H9 (cell line): ENCODE results near the gene TMEM126A. TPM values are rescaled to one million over a fixed set of nuclear protein-coding genes. Genes with fewer than 3 reads are reported as not detected.
A peak's percentile ranks its signal among the peaks of the same experiment; 100 is the strongest.

Experiments used
- DNase-seq: peaks from one replicate; pipeline ENCODE4 v3.0.0-alpha.2; 2017
- H2AFZ ChIP-seq: one replicate; pipeline ENCODE4 v1.6.1; 2013; ENCODE audit warnings: mild to moderate bottlenecking, low read length, control low read depth, moderate library complexity
- H2AK5ac ChIP-seq: 2 replicates; pipeline ENCODE4 v1.6.1; 2013; ENCODE audit warnings: low read length, control low read depth, mixed read lengths; ENCODE audit not compliant: insufficient read length
- H2BK120ac ChIP-seq: one replicate; pipeline ENCODE4 v1.6.1; 2013; ENCODE audit warnings: low read depth, mild to moderate bottlenecking, low read length, control low read depth, inconsistent platforms; ENCODE audit not compliant: poor library complexity, severe bottlenecking
- H2BK12ac ChIP-seq: 2 replicates; pipeline ENCODE4 v1.6.1; 2013; ENCODE audit warnings: low read length, control low read depth, mixed read lengths, low read depth; ENCODE audit not compliant: insufficient read length
- H2BK15ac ChIP-seq: 2 replicates; pipeline ENCODE4 v1.6.1; 2013; ENCODE audit warnings: low read depth, low read length, control low read depth
- H2BK20ac ChIP-seq: one replicate; pipeline ENCODE4 v1.6.1; 2013; ENCODE audit warnings: low read depth, mild to moderate bottlenecking, low read length, control low read depth, inconsistent platforms; ENCODE audit not compliant: poor library complexity, severe bottlenecking
- H2BK5ac ChIP-seq: 2 replicates; pipeline ENCODE4 v1.6.1; 2013; ENCODE audit warnings: low read length, control low read depth, mixed read lengths; ENCODE audit not compliant: insufficient read length
- H3K14ac ChIP-seq: 2 replicates; pipeline ENCODE4 v1.6.1; 2013; ENCODE audit warnings: low read length, control low read depth; ENCODE audit not compliant: insufficient read depth
- H3K18ac ChIP-seq: 2 replicates; pipeline ENCODE4 v1.6.1; 2013; ENCODE audit warnings: low read depth, mild to moderate bottlenecking, mixed read lengths, low read length, control low read depth; ENCODE audit not compliant: insufficient read length
- H3K23ac ChIP-seq: 2 replicates; pipeline ENCODE4 v1.6.1; 2013; ENCODE audit warnings: low read length, control low read depth, mixed read lengths, low read depth; ENCODE audit not compliant: insufficient read length
- H3K23me2 ChIP-seq: 2 replicates; pipeline ENCODE4 v1.6.1; 2013; ENCODE audit warnings: low read depth, mild to moderate bottlenecking, mixed read lengths, low read length, control low read depth; ENCODE audit not compliant: insufficient read length, poor library complexity, severe bottlenecking
- H3K27ac ChIP-seq: 2 replicates; pipeline ENCODE4 v1.5.1; 2013; ENCODE audit warnings: low read length, control low read depth, mixed read lengths, low read depth; ENCODE audit not compliant: insufficient read length
- H3K27me3 ChIP-seq: 2 replicates; pipeline ENCODE4 v1.6.1; 2013; ENCODE audit warnings: low read length, control low read depth, inconsistent platforms; ENCODE audit not compliant: insufficient read depth
- H3K4ac ChIP-seq: 2 replicates; pipeline ENCODE4 v1.6.1; 2013; ENCODE audit warnings: low read depth, mild to moderate bottlenecking, control low read depth, inconsistent platforms, low read length, moderate library complexity
- H3K4me1 ChIP-seq: 2 replicates; pipeline ENCODE4 v1.6.1; 2013; ENCODE audit warnings: low read length, control low read depth, inconsistent platforms; ENCODE audit not compliant: insufficient read depth
- H3K4me2 ChIP-seq: 2 replicates; pipeline ENCODE4 v1.6.1; 2013; ENCODE audit warnings: low read length, control low read depth, mixed read lengths; ENCODE audit not compliant: insufficient read length, insufficient read depth
- H3K56ac ChIP-seq: 2 replicates; pipeline ENCODE4 v1.6.1; 2013; ENCODE audit warnings: low read depth, mild to moderate bottlenecking, mixed read lengths, low read length, control low read depth; ENCODE audit not compliant: insufficient read length
- H3K79me1 ChIP-seq: 2 replicates; pipeline ENCODE4 v1.6.1; 2013; ENCODE audit warnings: low read depth, mild to moderate bottlenecking, moderate library complexity, low read length, control low read depth, inconsistent platforms; ENCODE audit not compliant: insufficient read depth, poor library complexity, severe bottlenecking
- H3K79me2 ChIP-seq: 2 replicates; pipeline ENCODE4 v1.6.1; 2013; ENCODE audit warnings: low read length, control low read depth, inconsistent platforms; ENCODE audit not compliant: insufficient read depth
- H3K9ac ChIP-seq: 2 replicates; pipeline ENCODE4 v1.6.1; 2013; ENCODE audit warnings: low read length, control low read depth, mixed read lengths; ENCODE audit not compliant: insufficient read length; ENCODE audit errors: extremely low read depth
- H3K9me3 ChIP-seq: one replicate; pipeline ENCODE4 v1.6.1; 2013; ENCODE audit warnings: low read depth, low read length, inconsistent platforms; ENCODE audit not compliant: control insufficient read depth
- H3T11ph ChIP-seq: one replicate; pipeline ENCODE4 v1.6.1; 2013; ENCODE audit warnings: mild to moderate bottlenecking, low read length, control low read depth, inconsistent platforms
- H4K20me1 ChIP-seq: one replicate; pipeline ENCODE4 v1.6.1; 2013; ENCODE audit not compliant: control insufficient read depth, insufficient read length, insufficient read depth
- H4K5ac ChIP-seq: 2 replicates; pipeline ENCODE4 v1.6.1; 2013; ENCODE audit warnings: low read depth, mild to moderate bottlenecking, mixed read lengths, low read length, control low read depth; ENCODE audit not compliant: insufficient read length
- H4K8ac ChIP-seq: replicated peaks from 2 replicates; pipeline ENCODE4 v1.6.1; 2013; ENCODE audit warnings: low read length, control low read depth, mixed read lengths, low read depth; ENCODE audit not compliant: insufficient read length
- H4K91ac ChIP-seq: 2 replicates; pipeline ENCODE4 v1.6.1; 2013; ENCODE audit warnings: low read depth, mild to moderate bottlenecking, moderate library complexity, mixed read lengths, low read length, control low read depth; ENCODE audit not compliant: insufficient read length
- H3K27ac Mint-ChIP-seq, 3 experiments: 2 replicates in 2 of 3; 3 replicates in 1 of 3; pipeline ENCODE4 v1.8.0; 2020 to 2021; ENCODE audit warnings: mixed read lengths in 3 of 3, mild to moderate bottlenecking in 1 of 3, moderate library complexity in 1 of 3
- H3K27me3 Mint-ChIP-seq: 2 replicates; pipeline ENCODE4 v1.8.0; 2021; ENCODE audit warnings: low read depth, mild to moderate bottlenecking, moderate library complexity, mixed read lengths
- H3K36me3 Mint-ChIP-seq, 3 experiments: 2 replicates in 2 of 3; 3 replicates in 1 of 3; pipeline ENCODE4 v1.8.0; 2020 to 2021; ENCODE audit warnings: low read depth in 3 of 3, mixed read lengths in 3 of 3; ENCODE audit not compliant: insufficient read depth in 1 of 3
- H3K4me1 Mint-ChIP-seq, 2 experiments: 2 replicates each; pipeline ENCODE4 v1.8.0; 2020; ENCODE audit warnings: mixed read lengths in 2 of 2
- H3K4me3 Mint-ChIP-seq, 2 experiments: 2 replicates in 1 of 2; 3 replicates in 1 of 2; pipeline ENCODE4 v1.8.0; 2020 to 2021; ENCODE audit warnings: mild to moderate bottlenecking in 2 of 2, mixed read lengths in 2 of 2, moderate library complexity in 1 of 2
- H3K9me3 Mint-ChIP-seq, 2 experiments: 2 replicates in 1 of 2; 3 replicates in 1 of 2; pipeline ENCODE4 v1.8.0; 2020; ENCODE audit warnings: mild to moderate bottlenecking in 2 of 2, mixed read lengths in 2 of 2, moderate library complexity in 1 of 2
- WGBS: extraction: QIAGEN DNeasy Blood & Tissue Kit; methylation state at CpG from one replicate; pipeline ENCODE4 v1.1.7; 2013; ENCODE audit warnings: missing lambda C conversion rate, low lambda C conversion rate, mixed read lengths; ENCODE audit not compliant: insufficient read length; ENCODE audit errors: extremely low coverage; 5-methylcytosine and 5-hydroxymethylcytosine counted together
- total RNA-seq: library from RNA; stranded (reverse); gene quantifications from 2 replicates; pipeline ENCODE4 v1.2.1, GENCODE V29; 2021
- TF ChIP-seq, protein P1 (sequence below): fragments of 200-600 bp; sonication (generic); conservative IDR thresholded peaks from 3 replicates; pipeline ENCODE4 v1.8.0; 2021; ENCODE audit warnings: antibody characterized with exemption, mild to moderate bottlenecking

The TMEM126A gene
- total RNA-seq, 1 experiment from 2014 or later: 28.0 TPM

DNA sequence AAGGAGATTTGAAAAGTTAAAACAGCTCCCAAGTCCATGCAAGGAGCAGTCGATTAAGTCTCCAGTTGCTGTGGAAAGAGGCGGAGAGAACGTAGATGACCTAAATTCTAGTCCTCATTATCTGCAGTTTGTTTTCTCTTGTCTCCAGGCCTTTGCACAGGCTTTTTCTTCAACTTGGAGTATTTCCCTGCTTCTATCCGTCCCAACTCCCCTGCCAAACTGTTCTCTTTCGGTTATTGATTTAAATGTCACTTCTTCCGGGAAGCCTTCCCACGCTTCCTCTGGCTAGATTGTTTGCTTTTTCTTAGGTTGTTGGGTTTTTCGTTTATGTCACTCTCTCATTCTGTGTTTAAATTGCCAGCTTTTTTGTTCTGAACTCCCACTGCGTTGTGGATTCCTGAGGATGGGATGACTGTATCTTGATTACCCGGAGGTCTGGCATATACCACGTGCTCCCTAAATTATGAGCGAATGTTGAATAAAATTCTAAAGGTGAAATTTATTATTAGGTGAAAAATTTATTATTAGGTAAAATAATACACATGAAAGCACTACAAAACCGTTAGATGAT is 18.9 kb upstream of the TMEM126A start:
- no peak overlapping the region for H3K23ac ChIP-seq
- no peaks in the 10 kb centered on the region for H3K27me3 ChIP-seq
- H3K23me2 ChIP-seq: peaks cover 6% of the 10 kb centered on the region
- no peak overlapping the region for H2BK15ac ChIP-seq
- H3K79me2 ChIP-seq: peaks cover 21% of the 10 kb centered on the region; the same call in 1 of the 2 replicates
- no peaks in the 10 kb centered on the region for H3K79me1 ChIP-seq
- Mint-ChIP-seq H3K27me3 (no peaks in the 10 kb centered on the region), H3K27ac (peak overlapping the region; percentile 90 to 98 (median 94)), H3K4me3 (peak overlapping the region; percentile 91 to 97), H3K9me3 (no peaks in the 10 kb centered on the region), H3K4me1 (peaks cover 25 to 28% of the 10 kb centered on the region in 2 experiments), H3K36me3 (peaks cover 13 to 27% (median 17%) of the 10 kb centered on the region in 3 experiments)
- H3K4me1 ChIP-seq: no peaks in the 10 kb centered on the region
- H3K27ac ChIP-seq: peak overlapping the region; percentile 15
- peak overlapping the region; percentile 93 for H3K56ac ChIP-seq
- no peak overlapping the region for H2BK20ac ChIP-seq
- peak overlapping the region; percentile 94 for H3K4me2 ChIP-seq
- no peak for DNase-seq
- H2BK120ac ChIP-seq: no peak overlapping the region
- H3K14ac ChIP-seq: no peak overlapping the region
- H3K9me3 ChIP-seq: no peaks in the 10 kb centered on the region
- peak overlapping the region; percentile 30 for H2BK5ac ChIP-seq
- H3K18ac ChIP-seq: peak overlapping the region; percentile 18
- no peak overlapping the region for H2BK12ac ChIP-seq
- peak overlapping the region; percentile 7 for H2AFZ ChIP-seq
- H2AK5ac ChIP-seq: no peak overlapping the region
- TF ChIP-seq, protein P1, sequence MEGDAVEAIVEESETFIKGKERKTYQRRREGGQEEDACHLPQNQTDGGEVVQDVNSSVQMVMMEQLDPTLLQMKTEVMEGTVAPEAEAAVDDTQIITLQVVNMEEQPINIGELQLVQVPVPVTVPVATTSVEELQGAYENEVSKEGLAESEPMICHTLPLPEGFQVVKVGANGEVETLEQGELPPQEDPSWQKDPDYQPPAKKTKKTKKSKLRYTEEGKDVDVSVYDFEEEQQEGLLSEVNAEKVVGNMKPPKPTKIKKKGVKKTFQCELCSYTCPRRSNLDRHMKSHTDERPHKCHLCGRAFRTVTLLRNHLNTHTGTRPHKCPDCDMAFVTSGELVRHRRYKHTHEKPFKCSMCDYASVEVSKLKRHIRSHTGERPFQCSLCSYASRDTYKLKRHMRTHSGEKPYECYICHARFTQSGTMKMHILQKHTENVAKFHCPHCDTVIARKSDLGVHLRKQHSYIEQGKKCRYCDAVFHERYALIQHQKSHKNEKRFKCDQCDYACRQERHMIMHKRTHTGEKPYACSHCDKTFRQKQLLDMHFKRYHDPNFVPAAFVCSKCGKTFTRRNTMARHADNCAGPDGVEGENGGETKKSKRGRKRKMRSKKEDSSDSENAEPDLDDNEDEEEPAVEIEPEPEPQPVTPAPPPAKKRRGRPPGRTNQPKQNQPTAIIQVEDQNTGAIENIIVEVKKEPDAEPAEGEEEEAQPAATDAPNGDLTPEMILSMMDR: no peak
- H4K8ac ChIP-seq: no peak overlapping the region
- no CpG with 5 or more reads among the region's 13 CpGs for WGBS
- no peak overlapping the region for H3K4ac ChIP-seq
- no peaks in the 10 kb centered on the region for H4K20me1 ChIP-seq
- H4K91ac ChIP-seq: no peak overlapping the region
- peak overlapping the region; percentile 91 for H4K5ac ChIP-seq
- H3T11ph ChIP-seq: no peak overlapping the region
- peak overlapping the region; percentile 93 for H3K9ac ChIP-seq
